HEK293T (cell line): Measurements from ENCODE around the gene RAD51B.

Experiments
- CTCF ChIA-PET: fragments of 350-600 bp; formaldehyde crosslinking; extraction: SDS; loops from one replicate; lab custom pipeline; 2021; ENCODE audit warnings: antibody characterized with exemption, inconsistent platforms; lab: Yijun Ruan, JAX
- POLR2A ChIA-PET: fragments of 350-600 bp; formaldehyde crosslinking; extraction: SDS; loops from one replicate; lab custom pipeline; 2020; ENCODE audit warnings: antibody characterized with exemption, inconsistent platforms; lab: Yijun Ruan, JAX
- DNase-seq: peaks from one replicate; pipeline ENCODE4 v3.0.0; 2012; ENCODE audit warnings: mixed read lengths; ENCODE audit errors: extremely low spot score
- ARNT ChIP-seq: fragments of 450-650 bp; IDR thresholded peaks from 2 replicates; pipeline ENCODE4 v1.6.1; 2017; ENCODE audit warnings: mild to moderate bottlenecking
- BHLHE40 ChIP-seq: fragments of 450-650 bp; IDR thresholded peaks from 2 replicates; pipeline ENCODE4 v1.6.1; 2016; ENCODE audit warnings: mild to moderate bottlenecking, moderate library complexity, borderline replicate concordance
- CTBP1 ChIP-seq: fragments of 450-650 bp; IDR thresholded peaks from 2 replicates; pipeline ENCODE4 v1.6.1; 2016; ENCODE audit warnings: borderline replicate concordance
- ELF4 ChIP-seq: fragments of 450-650 bp; IDR thresholded peaks from 2 replicates; pipeline ENCODE4 v1.6.1; 2017; ENCODE audit warnings: antibody characterized with exemption
- FOXA1 ChIP-seq: fragments of 450-650 bp; IDR thresholded peaks from 2 replicates; pipeline ENCODE4 v1.6.1; 2016; ENCODE audit warnings: mild to moderate bottlenecking
- FOXK2 ChIP-seq: fragments of 450-650 bp; IDR thresholded peaks from 2 replicates; pipeline ENCODE4 v1.6.1; 2016; ENCODE audit warnings: mild to moderate bottlenecking
- FOXM1 ChIP-seq: fragments of 450-650 bp; IDR thresholded peaks from 2 replicates; pipeline ENCODE4 v1.6.1; 2017; ENCODE audit warnings: mild to moderate bottlenecking, borderline replicate concordance
- HDGF ChIP-seq: fragments of 450-650 bp; IDR thresholded peaks from 2 replicates; pipeline ENCODE4 v1.6.1; 2017; ENCODE audit warnings: antibody characterized with exemption, borderline replicate concordance
- L3MBTL2 ChIP-seq: fragments of 450-650 bp; conservative IDR thresholded peaks from 2 replicates; pipeline ENCODE4 v1.6.1; 2016; ENCODE audit warnings: mild to moderate bottlenecking
- LEF1 ChIP-seq: fragments of 450-650 bp; IDR thresholded peaks from 2 replicates; pipeline ENCODE4 v1.6.1; 2017; ENCODE audit warnings: mild to moderate bottlenecking, borderline replicate concordance
- NFRKB ChIP-seq: fragments of 450-650 bp; IDR thresholded peaks from 2 replicates; pipeline ENCODE4 v1.6.1; 2016; ENCODE audit warnings: mild to moderate bottlenecking, moderate library complexity
- PKNOX1 ChIP-seq: fragments of 450-650 bp; IDR thresholded peaks from 2 replicates; pipeline ENCODE4 v1.6.1; 2016
- SP1 ChIP-seq: fragments of 450-650 bp; IDR thresholded peaks from 2 replicates; pipeline ENCODE4 v1.6.1; 2017
- SUZ12 ChIP-seq: fragments of 450-650 bp; IDR thresholded peaks from 2 replicates; pipeline ENCODE4 v1.6.1; 2016; ENCODE audit warnings: mild to moderate bottlenecking
- TARDBP ChIP-seq: fragments of 450-650 bp; IDR thresholded peaks from 2 replicates; pipeline ENCODE4 v1.6.1; 2016
- ZNF384 ChIP-seq: fragments of 450-650 bp; IDR thresholded peaks from 2 replicates; pipeline ENCODE4 v1.6.1; 2016

The RAD51B gene

DNA sequence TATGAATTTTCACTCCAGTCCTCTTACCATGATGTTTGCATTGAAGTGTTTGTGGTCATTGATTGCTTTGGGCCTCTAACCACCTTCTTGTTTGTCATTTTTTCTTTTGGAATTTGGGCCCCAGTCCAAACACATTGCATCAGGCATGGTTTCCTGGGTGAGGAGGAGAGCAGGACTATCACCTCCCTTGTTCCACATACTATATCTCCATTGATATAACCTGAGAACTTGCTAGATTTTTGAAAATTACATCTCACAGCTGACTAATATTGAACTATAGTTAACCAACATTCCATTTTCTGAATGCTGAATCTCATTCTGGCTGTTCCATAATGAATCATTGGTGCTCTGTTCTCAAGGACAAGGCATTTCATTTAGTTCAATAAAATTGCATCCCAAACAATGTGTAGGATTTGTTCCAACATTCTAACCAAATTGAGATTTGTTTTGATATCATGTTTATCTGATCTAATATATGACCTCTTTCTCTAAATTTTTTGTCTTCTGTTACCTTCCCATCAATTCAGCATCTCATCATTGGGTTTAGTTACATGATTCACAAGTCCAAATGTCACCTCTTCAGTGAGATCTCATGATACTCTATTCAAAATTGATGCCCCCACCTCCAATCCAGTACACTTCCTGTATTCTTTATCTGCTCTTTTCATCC, 644.3 kb downstream of the RAD51B start:
- TF ChIP-seq CTBP1, result no peak
- TF ChIP-seq LEF1, result no peak
- no peak for TF ChIP-seq ARNT
- no peak for TF ChIP-seq TARDBP
- TF ChIP-seq NFRKB, result no peak
- no peak for TF ChIP-seq SP1
- TF ChIP-seq BHLHE40, result no peak
- no peak for TF ChIP-seq FOXK2
- no peak for TF ChIP-seq HDGF
- ChIA-PET CTCF (no interaction called here), POLR2A (no interaction called here)
- DNase-seq, result no peak

DNA sequence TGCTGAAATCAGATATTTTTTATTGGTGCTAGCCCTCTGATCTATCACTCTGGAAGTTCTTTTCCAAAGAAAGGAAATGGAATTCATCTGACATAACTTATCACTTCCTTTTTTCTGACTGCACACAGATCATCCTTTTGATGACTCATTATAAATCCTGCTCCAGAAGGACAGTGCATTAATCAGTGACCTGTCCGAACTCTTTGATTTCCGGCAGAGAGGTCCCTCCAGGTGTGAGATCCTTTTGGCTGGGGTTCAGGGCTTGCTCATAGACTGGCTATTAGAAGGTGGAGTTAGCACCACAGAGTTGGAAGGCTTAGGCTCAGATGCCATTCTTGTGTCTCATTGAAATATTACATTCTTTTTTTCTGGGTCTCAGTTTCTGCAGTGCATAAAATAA, 645.1 kb downstream of the RAD51B start:
- POLR2A ChIA-PET, result no interaction called here
- TF ChIP-seq BHLHE40 (no peak), L3MBTL2 (no peak), ELF4 (no peak), FOXM1 (no peak), CTBP1 (no peak)
- no peak for DNase-seq
- CTCF ChIA-PET, result no interaction called here

- ChIA-PET CTCF (no interaction called here), POLR2A (no interaction called here)
- TF ChIP-seq ELF4 (no peak), FOXM1 (no peak), BHLHE40 (no peak), FOXK2 (no peak), HDGF (no peak)
- DNase-seq, result no peak
Observed at GRCh38 chr14:68466491-68466977, 647.0 kb downstream of the RAD51B start.

- POLR2A ChIA-PET, result no interaction called here
- CTCF ChIA-PET, result no interaction called here
Observed at GRCh38 chr14:68467425-68467824, 647.8 kb downstream of the RAD51B start.

GRCh38 chr14:68468437-68469207, 649.0 kb downstream of the RAD51B start:
- CTCF ChIA-PET, result no interaction called here
- DNase-seq, result no peak

More at GRCh38 chr14:68467425-68467824, 647.8 kb downstream of the RAD51B start:
- no peak for DNase-seq
- no peak for TF ChIP-seq ZNF384

DNA sequence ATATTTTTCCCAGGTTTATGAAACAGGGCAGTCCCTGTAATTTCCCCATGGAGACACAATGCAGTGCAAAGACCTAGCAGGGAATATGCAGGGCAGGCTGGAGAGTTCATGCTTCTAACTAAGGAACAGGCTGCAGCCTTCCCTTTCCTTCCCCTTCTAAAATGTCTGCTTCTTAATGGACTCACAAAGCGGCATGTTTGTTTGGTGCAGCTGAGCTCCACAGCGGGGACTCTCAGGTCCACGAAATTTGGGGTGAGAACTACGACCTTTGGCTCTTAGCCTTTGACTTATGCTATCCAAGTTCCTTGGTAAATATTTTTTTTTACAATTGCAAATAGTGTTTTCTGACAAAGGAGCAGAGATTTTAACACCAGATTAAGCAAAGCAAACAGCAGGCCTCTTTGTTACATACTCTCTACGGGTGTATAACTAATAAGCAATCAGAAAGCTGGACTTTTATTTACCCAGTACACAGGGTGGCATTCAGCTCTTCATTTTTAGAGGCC, 649.7 kb downstream of the RAD51B start:
- no peak for DNase-seq
- TF ChIP-seq CTBP1 (no peak), FOXM1 (no peak), LEF1 (no peak), SP1 (no peak), L3MBTL2 (no peak), ELF4 (no peak), FOXA1 (no peak), SUZ12 (no peak), FOXK2 (no peak), ZNF384 (no peak)
- CTCF ChIA-PET, result no interaction called here
- POLR2A ChIA-PET, result no interaction called here

More at GRCh38 chr14:68468437-68469207, 649.0 kb downstream of the RAD51B start:
- POLR2A ChIA-PET, result no interaction called here
- no peak for TF ChIP-seq FOXA1
- no peak for TF ChIP-seq ZNF384

GRCh38 chr14:68470361-68470760, 650.8 kb downstream of the RAD51B start:
- no peak for DNase-seq
- ChIA-PET POLR2A (no interaction called here), CTCF (no interaction called here)
- TF ChIP-seq SP1, result no peak
- TF ChIP-seq FOXK2, result no peak
- TF ChIP-seq FOXM1, result no peak
- TF ChIP-seq BHLHE40, result no peak
- TF ChIP-seq CTBP1, result no peak
- TF ChIP-seq L3MBTL2, result no peak
- TF ChIP-seq TARDBP, result no peak
- no peak for TF ChIP-seq HDGF

- TF ChIP-seq ARNT (no peak), ZNF384 (no peak), CTBP1 (no peak), FOXA1 (no peak), NFRKB (no peak), TARDBP (no peak), FOXK2 (no peak), HDGF (no peak), FOXM1 (no peak), L3MBTL2 (no peak), SP1 (no peak), PKNOX1 (no peak), SUZ12 (no peak), BHLHE40 (no peak), LEF1 (no peak), ELF4 (no peak)
- ChIA-PET POLR2A (no interaction called here), CTCF (no interaction called here)
- DNase-seq, result no peak
Observed at GRCh38 chr14:68471029-68471963, 651.7 kb downstream of the RAD51B start.
